ENCODE data around the gene HOXB6.
A peak's percentile ranks its signal among the peaks of the same experiment; 100 is the strongest.

HOXB6 gene

DNA sequence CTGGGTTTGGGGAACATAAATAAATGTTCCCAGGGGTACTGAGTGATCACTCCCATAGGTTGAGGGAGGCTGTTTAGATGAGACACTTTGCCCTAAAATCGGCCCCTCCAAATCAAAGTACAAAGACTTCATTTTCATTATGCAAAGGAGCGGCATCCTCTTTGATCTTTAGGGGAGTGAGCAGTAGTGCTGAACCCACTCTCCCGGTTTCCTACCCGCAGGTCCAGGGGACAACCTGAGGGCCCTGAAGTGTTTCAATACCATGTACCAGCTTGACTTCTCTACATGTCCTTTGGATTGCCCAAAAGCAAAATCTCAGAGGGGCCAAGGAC, 3.6 kb downstream of the HOXB6 start:
- H3K4me3 ChIP-seq (ENCODE audit: low read depth in 1 of 2, low read length in 2 of 2): no peak overlapping the region
- peaks cover 24% of the 10 kb centered on the region for H3K27me3 ChIP-seq (ENCODE audit: low read depth, low read length)
- H3K27ac ChIP-seq (ENCODE audit: low read length): no peak overlapping the region
- no peaks in the 10 kb centered on the region for H3K9me3 ChIP-seq (ENCODE audit: control insufficient read depth in 1 of 2, low read length in 2 of 2)
- no peaks in the 10 kb centered on the region for H3K36me3 ChIP-seq (ENCODE audit: control insufficient read depth in 1 of 2, insufficient read depth in 2 of 2, low read length in 2 of 2)
- H3K4me1 ChIP-seq (ENCODE audit: control insufficient read depth in 1 of 2, insufficient read depth in 2 of 2, low read length in 2 of 2): peaks cover 0 to 19% of the 10 kb centered on the region in 2 donors

DNA sequence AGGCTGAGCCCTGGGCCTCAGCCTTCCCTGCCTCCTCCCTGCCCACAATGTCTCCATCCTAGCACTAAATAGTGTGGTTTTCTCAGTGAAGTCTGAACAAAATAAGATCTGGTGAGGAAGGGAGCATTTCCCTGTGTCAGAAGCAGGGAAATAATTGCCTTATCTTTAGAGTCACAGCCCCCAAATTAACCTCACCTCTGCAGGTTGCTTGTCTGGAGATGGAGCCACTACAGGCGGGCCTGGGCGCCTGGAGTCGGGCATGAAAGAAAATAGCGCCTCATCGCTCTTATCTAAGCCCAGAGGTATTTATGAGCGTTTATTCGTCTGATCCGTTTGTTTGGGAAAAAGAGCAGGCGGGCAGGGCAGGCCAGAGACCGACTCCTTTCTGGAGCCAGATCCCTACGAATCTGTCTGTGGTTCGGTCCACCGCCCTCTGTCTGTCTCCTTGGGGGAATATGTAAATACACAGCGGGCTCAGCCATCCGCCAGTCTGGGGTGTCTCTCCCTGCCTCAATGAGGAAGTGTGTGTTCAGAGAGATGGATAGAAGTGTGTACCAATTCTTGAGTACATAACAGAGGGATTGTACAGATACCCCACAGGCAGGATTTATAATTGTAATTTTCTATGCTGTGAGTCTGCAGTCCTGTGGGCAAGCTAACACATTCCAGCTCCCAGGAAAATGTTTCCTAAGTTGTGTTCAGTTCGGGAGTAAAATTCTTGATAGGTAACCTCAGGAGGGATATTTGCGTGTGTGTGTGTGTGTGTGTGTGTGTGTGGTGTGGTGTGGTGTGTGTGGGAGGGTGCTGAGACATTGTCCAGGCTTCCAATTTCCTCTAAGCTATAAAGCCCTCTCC, 4.3 kb downstream of the HOXB6 start:
- Histone ChIP-seq H3K27ac (ENCODE audit: low read length) (no peak overlapping the region), H3K36me3 (ENCODE audit: control insufficient read depth in 1 of 2, insufficient read depth in 2 of 2, low read length in 2 of 2) (no peaks in the 10 kb centered on the region), H3K4me3 (ENCODE audit: low read depth in 1 of 2, low read length in 2 of 2) (no peak overlapping the region), H3K4me1 (ENCODE audit: control insufficient read depth in 1 of 2, insufficient read depth in 2 of 2, low read length in 2 of 2) (peaks cover 0 to 26% of the 10 kb centered on the region in 2 donors), H3K27me3 (ENCODE audit: low read depth, low read length) (peaks cover 24% of the 10 kb centered on the region), H3K9me3 (ENCODE audit: control insufficient read depth in 1 of 2, low read length in 2 of 2) (no peaks in the 10 kb centered on the region)

DNA sequence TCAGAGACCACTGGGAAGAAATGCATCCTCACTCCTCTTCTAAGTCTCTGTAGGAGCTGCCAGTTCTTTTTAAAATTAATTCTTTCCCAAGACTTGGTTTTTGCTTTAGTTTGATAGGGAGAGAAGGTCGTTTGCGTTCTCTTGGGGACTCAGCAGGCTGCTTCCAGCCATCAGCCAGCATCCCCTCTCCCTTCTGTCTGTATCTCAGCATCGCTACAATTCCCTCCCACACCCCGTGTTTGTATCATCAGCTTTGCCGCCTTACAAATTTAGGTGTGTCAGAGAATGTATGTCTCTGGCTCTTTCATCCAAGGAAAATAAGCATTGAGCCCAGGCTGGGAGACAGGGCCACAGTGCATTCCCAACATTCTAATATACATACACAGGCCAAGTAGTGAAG, 5.4 kb downstream of the HOXB6 start:
- H3K4me3 ChIP-seq (ENCODE audit: low read depth in 1 of 2, low read length in 2 of 2): no peak overlapping the region
- H3K27me3 ChIP-seq (ENCODE audit: low read depth, low read length): peaks cover 23% of the 10 kb centered on the region
- H3K27ac ChIP-seq (ENCODE audit: low read length): no peak overlapping the region

DNA sequence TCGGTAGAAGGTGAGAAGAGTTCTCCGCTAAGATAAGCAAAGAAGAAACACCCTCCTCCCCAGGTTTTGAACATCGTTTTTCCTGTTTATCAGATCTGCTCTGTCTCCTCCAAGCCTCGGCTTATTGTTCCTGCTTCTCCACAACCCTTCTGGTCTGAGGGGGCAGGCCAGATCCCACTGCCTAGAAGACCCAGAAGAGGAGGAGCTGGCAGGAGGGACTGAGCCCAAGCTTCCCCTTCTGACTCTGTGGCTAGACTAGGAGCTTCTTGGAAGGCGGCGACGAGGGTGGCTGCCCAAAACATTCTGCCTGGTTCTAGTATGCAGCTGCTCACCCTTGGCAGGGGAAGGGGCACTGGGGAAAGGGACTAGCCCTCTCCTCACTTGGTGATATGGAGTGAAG, 6.0 kb downstream of the HOXB6 start:
- peak overlapping the region in 1 of 2 donors; percentile 60 for H3K4me3 ChIP-seq (ENCODE audit: low read depth in 1 of 2, low read length in 2 of 2)
- H3K9me3 ChIP-seq (ENCODE audit: control insufficient read depth in 1 of 2, low read length in 2 of 2): no peaks in the 10 kb centered on the region
- H3K36me3 ChIP-seq (ENCODE audit: control insufficient read depth in 1 of 2, insufficient read depth in 2 of 2, low read length in 2 of 2): no peaks in the 10 kb centered on the region
- H3K27me3 ChIP-seq (ENCODE audit: low read depth, low read length): peaks cover 24% of the 10 kb centered on the region
- H3K27ac ChIP-seq (ENCODE audit: low read length): no peak overlapping the region
- peaks cover 11 to 38% of the 10 kb centered on the region in 2 donors for H3K4me1 ChIP-seq (ENCODE audit: control insufficient read depth in 1 of 2, insufficient read depth in 2 of 2, low read length in 2 of 2)

More for the DNA sequence above, 5.4 kb downstream of the HOXB6 start:
- H3K36me3 ChIP-seq (ENCODE audit: control insufficient read depth in 1 of 2, insufficient read depth in 2 of 2, low read length in 2 of 2): no peaks in the 10 kb centered on the region
- no peaks in the 10 kb centered on the region for H3K9me3 ChIP-seq (ENCODE audit: control insufficient read depth in 1 of 2, low read length in 2 of 2)
- peaks cover 7 to 37% of the 10 kb centered on the region in 2 donors for H3K4me1 ChIP-seq (ENCODE audit: control insufficient read depth in 1 of 2, insufficient read depth in 2 of 2, low read length in 2 of 2)

DNA sequence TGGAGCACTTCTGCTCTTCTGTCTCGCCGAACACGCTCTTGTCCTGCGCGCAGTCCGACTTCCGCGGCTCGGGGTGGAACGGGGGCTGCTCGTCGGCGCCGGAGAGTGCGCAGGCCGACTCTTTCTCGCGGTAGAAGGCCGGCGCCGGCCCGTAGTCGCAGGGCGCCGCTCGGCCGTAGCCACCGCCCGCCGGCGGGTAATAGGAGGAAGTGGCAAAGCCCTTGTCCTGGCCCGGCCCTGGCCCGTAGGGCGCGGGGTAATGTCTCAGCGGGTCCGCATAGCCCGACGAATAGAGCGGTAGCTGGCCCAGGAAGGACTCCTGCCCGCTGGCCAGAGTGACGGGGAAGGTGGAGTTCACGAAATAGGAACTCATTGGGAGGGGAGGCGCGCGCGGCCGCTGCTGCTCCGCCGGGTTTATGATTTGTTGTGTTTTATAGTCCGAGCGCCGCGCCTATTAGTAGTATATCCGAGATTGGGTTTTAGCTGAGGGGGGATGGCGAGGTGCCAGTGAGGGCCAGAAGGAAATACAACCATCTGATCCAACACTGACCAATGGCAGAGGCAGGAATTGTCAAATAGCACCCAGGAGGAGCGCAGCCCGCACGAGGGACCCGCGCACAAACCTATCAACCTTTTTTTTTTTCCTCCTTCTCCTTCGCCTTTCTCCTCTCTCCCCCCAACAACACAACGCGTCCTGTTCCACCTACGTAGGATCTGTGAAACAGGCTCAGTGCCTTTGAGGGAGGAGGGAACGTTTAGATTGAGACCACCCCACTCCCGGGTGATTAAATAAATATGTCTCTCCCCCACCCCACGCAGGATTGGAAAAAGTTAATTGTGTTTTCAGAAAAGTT, 6.8 kb downstream of the HOXB6 start:
- Histone ChIP-seq H3K36me3 (ENCODE audit: control insufficient read depth in 1 of 2, insufficient read depth in 2 of 2, low read length in 2 of 2) (no peaks in the 10 kb centered on the region), H3K4me3 (ENCODE audit: low read depth in 1 of 2, low read length in 2 of 2) (peak overlapping the region; percentile 60 to 74), H3K4me1 (ENCODE audit: control insufficient read depth in 1 of 2, insufficient read depth in 2 of 2, low read length in 2 of 2) (peaks cover 11 to 37% of the 10 kb centered on the region in 2 donors), H3K27ac (ENCODE audit: low read length) (peak overlapping the region; percentile 73), H3K9me3 (ENCODE audit: control insufficient read depth in 1 of 2, low read length in 2 of 2) (no peaks in the 10 kb centered on the region), H3K27me3 (ENCODE audit: low read depth, low read length) (peaks cover 24% of the 10 kb centered on the region)

DNA sequence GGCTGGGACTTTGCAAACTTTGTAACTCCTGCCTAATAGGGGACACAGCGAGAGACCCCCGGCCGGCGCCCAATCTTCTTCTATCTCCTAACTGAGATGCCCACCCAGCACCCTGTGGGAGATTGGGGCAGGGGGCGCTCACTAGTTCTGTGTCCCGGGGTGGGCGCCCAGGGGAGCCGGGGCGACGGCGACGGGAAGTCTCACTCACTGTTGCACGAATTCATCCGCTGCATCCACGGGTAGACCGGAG, 7.3 kb downstream of the HOXB6 start:
- H3K9me3 ChIP-seq (ENCODE audit: control insufficient read depth in 1 of 2, low read length in 2 of 2): no peaks in the 10 kb centered on the region
- peak overlapping the region; percentile 73 for H3K27ac ChIP-seq (ENCODE audit: low read length)
- H3K4me3 ChIP-seq (ENCODE audit: low read depth in 1 of 2, low read length in 2 of 2): peak overlapping the region; percentile 60 to 74
- H3K27me3 ChIP-seq (ENCODE audit: low read depth, low read length): peaks cover 24% of the 10 kb centered on the region
- peaks cover 11 to 31% of the 10 kb centered on the region in 2 donors for H3K4me1 ChIP-seq (ENCODE audit: control insufficient read depth in 1 of 2, insufficient read depth in 2 of 2, low read length in 2 of 2)
- no peaks in the 10 kb centered on the region for H3K36me3 ChIP-seq (ENCODE audit: control insufficient read depth in 1 of 2, insufficient read depth in 2 of 2, low read length in 2 of 2)

DNA sequence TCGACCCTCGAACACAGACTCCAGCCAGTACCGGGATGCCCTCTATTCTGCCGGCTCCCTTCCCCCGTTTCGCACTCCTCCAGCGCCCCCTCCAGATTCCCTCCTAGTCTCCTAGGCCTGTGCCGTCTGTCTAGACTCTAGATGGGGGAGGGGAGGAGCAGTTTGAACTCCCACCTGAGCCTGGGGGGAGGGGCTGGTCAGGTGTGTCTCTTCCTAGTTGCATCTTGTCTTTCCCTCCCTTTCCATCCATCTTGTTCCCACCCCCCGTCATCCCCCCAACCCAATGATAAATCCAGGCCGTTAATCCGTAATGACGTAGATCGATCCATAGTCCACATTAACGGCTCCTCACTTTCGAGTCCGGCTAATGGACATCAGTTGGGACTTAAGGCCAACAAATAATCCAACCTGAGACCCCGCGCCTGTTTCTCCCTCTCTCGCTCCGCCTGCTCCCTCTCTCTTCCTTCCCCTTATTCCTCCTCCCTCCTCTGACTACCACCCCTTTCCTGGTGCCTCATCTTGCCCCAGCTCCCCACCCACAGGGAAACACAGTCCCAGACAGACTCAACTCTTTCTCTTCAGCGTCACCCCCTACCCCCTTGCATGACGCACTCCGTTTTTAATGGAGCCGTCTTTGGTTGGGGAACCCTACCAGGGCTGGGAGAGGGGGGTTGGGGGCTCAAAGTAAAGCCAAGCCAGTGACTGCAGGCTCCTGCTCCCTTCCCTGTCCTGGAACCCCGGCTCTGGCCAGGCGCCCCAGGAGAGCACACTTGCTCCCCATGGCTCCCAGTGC, 7.9 kb downstream of the HOXB6 start:
- Histone ChIP-seq H3K4me1 (ENCODE audit: control insufficient read depth in 1 of 2, insufficient read depth in 2 of 2, low read length in 2 of 2) (peaks cover 11 to 26% of the 10 kb centered on the region in 2 donors), H3K36me3 (ENCODE audit: control insufficient read depth in 1 of 2, insufficient read depth in 2 of 2, low read length in 2 of 2) (no peaks in the 10 kb centered on the region), H3K27me3 (ENCODE audit: low read depth, low read length) (peaks cover 23% of the 10 kb centered on the region), H3K9me3 (ENCODE audit: control insufficient read depth in 1 of 2, low read length in 2 of 2) (no peaks in the 10 kb centered on the region), H3K4me3 (ENCODE audit: low read depth in 1 of 2, low read length in 2 of 2) (peak overlapping the region; percentile 60 to 74), H3K27ac (ENCODE audit: low read length) (peak overlapping the region; percentile 73)

DNA sequence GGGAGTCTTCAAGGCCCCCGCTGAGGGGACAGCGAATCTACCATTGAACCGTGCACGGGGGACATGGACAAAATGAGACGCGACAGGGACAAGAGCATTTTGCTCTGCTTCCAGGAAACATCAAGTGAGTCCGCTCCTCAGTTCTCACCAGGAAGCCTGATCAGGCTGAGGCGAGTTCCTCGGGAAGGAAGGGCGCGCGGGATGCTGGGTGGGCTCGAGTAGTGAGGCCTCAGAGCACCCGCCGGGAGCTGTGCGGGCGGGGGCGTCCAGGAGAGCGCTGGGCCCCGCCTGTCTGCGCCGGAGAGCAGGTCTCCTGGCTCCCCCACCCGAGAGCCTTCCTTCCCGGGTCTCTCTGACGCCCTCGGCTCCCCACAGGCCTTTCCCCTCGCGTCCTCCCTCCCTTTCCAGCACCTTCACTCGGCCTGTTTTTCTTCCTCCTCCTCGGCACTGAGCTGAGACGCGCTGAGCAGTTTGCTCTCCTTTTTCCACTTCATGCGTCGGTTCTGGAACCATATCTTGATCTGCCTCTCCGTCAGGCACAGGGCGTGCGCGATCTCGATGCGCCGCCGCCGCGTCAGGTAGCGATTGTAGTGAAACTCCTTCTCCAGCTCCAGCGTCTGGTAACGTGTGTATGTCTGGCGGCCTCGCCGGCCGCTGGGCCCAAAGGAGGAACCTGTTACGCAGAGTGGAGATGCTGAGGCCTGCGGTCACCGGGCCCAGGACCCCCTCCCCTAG, 8.6 kb downstream of the HOXB6 start:
- Histone ChIP-seq H3K4me3 (ENCODE audit: low read depth in 1 of 2, low read length in 2 of 2) (peak overlapping the region; percentile 60 to 74), H3K27me3 (ENCODE audit: low read depth, low read length) (peaks cover 15% of the 10 kb centered on the region), H3K9me3 (ENCODE audit: control insufficient read depth in 1 of 2, low read length in 2 of 2) (no peaks in the 10 kb centered on the region), H3K4me1 (ENCODE audit: control insufficient read depth in 1 of 2, insufficient read depth in 2 of 2, low read length in 2 of 2) (peaks cover 11 to 29% of the 10 kb centered on the region in 2 donors), H3K27ac (ENCODE audit: low read length) (peak overlapping the region; percentile 73), H3K36me3 (ENCODE audit: control insufficient read depth in 1 of 2, insufficient read depth in 2 of 2, low read length in 2 of 2) (no peaks in the 10 kb centered on the region)

DNA sequence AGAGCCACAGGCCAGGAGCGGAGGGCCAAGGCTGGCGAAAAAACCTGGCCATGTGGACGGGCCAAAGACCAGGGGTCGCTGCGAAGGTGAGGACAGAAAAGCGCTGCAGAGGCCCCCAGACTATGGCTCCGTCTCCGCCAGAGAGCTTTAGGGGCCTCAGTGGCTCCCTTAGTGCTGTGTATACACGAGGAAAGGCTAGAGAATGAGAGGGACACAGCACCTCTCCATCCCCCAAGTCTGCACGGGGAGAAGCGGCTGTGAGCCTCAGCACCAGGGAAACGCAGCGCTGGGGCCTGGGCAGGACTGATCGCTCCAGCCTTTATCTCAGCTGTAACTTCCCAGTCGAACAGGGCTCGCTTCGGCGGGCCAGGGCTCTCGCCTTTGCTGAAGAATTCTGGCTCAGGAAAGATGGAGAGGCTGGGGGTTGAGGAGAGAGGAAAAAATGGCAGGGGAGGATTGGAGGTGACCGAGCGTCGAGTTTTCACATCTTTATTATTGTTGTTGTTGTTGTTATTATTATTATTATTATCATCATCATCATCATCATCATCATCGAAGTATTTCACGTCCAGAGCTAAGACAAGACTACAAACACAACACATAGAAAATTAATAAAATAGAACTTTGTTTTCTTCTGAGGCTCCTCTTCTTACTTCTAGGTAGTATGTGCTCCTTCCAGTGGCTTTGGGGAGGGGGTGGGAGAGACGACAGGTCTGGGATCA, 9.3 kb downstream of the HOXB6 start:
- H3K4me1 ChIP-seq (ENCODE audit: control insufficient read depth in 1 of 2, insufficient read depth in 2 of 2, low read length in 2 of 2): peaks cover 11 to 29% of the 10 kb centered on the region in 2 donors
- H3K9me3 ChIP-seq (ENCODE audit: control insufficient read depth in 1 of 2, low read length in 2 of 2): no peaks in the 10 kb centered on the region
- H3K36me3 ChIP-seq (ENCODE audit: control insufficient read depth in 1 of 2, insufficient read depth in 2 of 2, low read length in 2 of 2): no peaks in the 10 kb centered on the region
- H3K27ac ChIP-seq (ENCODE audit: low read length): peak overlapping the region; percentile 67
- H3K4me3 ChIP-seq (ENCODE audit: low read depth in 1 of 2, low read length in 2 of 2): peak overlapping the region in 1 of 2 donors; percentile 76
- H3K27me3 ChIP-seq (ENCODE audit: low read depth, low read length): peaks cover 8% of the 10 kb centered on the region

DNA sequence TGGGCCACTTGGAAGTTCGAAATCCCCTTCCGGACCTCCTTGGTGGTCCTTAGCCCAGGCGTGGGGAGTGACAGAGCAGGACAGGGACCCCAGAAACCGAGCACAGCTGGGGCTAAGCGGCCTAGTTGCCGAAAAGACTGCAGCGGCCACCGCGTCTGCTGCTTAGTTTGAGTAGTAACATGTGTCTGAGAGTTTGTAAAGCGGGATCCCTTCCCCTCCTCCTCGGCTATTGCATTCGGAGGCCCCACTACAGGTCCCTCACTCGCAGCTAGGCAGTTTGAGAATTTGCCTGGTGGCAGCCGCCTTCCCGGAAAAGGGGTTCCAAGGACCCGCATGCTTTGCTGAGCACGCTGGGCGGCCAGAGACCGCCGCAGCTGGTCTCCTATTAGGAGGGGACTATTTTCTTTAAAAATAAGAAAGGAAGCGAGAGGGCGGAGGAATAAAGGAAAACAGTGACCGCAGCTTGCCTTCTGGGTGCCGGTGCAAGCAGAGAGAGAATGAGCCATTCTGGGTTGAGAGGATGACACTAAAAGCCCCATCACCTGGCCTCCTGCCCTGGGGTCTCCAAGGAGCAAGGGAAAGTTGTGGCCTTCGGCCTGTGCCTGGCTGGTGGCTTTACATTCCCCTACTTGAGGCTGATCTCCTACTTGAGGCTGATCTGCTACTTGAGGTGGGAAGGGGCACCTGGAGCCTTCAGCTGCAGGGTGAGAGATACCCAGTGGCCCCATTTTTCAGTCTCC, 10.1 kb downstream of the HOXB6 start:
- Histone ChIP-seq H3K27me3 (ENCODE audit: low read depth, low read length) (peaks cover 8% of the 10 kb centered on the region), H3K36me3 (ENCODE audit: control insufficient read depth in 1 of 2, insufficient read depth in 2 of 2, low read length in 2 of 2) (no peaks in the 10 kb centered on the region), H3K9me3 (ENCODE audit: control insufficient read depth in 1 of 2, low read length in 2 of 2) (no peaks in the 10 kb centered on the region), H3K4me3 (ENCODE audit: low read depth in 1 of 2, low read length in 2 of 2) (peak overlapping the region; percentile 33 to 76), H3K27ac (ENCODE audit: low read length) (peak overlapping the region; percentile 67), H3K4me1 (ENCODE audit: control insufficient read depth in 1 of 2, insufficient read depth in 2 of 2, low read length in 2 of 2) (peaks cover 11 to 29% of the 10 kb centered on the region in 2 donors)
